ENCODE data around the gene LRCOL1.
A peak's percentile ranks its signal among the peaks of the same experiment; 100 is the strongest.

LRCOL1 gene

DNA sequence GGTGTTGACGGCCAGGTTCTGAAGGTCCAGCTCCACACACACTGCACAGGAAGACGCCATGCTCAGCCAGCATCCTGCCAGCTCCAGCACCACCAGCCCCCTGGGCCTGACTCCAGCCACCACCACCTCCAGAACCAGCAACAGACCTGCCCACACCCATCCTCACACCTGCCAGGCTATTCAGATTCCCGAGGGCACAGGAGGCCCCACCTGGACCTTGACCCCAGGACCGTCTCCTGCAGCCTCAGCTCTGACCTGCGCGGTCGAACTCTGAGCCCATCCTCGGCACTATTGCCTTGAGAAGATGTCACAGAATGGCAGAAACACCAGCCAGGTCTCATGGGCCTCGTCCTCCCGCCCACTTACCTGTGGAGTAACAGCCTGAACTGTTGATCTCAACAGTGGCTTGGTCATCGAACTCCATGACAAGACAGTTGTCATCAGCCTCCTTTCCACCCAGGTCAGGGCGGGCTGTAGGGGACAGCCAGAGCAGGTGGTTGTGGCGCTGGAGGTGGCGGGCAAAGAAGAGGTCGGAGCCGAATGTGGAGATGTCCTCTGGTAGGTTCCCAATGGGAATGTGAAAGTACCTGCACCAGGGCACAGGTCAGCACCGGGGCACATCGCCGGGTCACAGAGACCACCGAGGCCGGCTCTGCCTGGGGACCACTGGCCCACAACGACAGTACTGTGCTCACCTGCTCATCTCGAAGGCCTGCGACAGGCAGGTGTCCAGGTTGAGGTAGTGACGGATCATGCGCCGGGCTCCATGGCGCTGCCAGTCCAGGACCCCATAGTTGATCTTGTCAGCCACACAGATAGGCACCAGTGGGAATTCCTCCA lies 31.6 kb upstream of the LRCOL1 start:
- TF ChIP-seq, protein P1, sequence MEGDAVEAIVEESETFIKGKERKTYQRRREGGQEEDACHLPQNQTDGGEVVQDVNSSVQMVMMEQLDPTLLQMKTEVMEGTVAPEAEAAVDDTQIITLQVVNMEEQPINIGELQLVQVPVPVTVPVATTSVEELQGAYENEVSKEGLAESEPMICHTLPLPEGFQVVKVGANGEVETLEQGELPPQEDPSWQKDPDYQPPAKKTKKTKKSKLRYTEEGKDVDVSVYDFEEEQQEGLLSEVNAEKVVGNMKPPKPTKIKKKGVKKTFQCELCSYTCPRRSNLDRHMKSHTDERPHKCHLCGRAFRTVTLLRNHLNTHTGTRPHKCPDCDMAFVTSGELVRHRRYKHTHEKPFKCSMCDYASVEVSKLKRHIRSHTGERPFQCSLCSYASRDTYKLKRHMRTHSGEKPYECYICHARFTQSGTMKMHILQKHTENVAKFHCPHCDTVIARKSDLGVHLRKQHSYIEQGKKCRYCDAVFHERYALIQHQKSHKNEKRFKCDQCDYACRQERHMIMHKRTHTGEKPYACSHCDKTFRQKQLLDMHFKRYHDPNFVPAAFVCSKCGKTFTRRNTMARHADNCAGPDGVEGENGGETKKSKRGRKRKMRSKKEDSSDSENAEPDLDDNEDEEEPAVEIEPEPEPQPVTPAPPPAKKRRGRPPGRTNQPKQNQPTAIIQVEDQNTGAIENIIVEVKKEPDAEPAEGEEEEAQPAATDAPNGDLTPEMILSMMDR (IDR thresholded peaks at IDR 0.05; ENCODE audit: extremely low read depth, insufficient read depth, missing control alignments), result no peak
- in situ Hi-C loops (cut with MboI; ENCODE audit: low pct_unique_long_range_greater_than_20kb, low sequenced_read_pairs, unreplicated experiment), result no loop called here
- DNase-seq (ENCODE audit: low spot score), result no peak

- no peak for DNase-seq (ENCODE audit: low spot score)
- in situ Hi-C loops (cut with MboI; ENCODE audit: low pct_unique_long_range_greater_than_20kb, low sequenced_read_pairs, unreplicated experiment), result no loop called here
- TF ChIP-seq, protein P1 (IDR thresholded peaks at IDR 0.05; ENCODE audit: extremely low read depth, insufficient read depth, missing control alignments), result no peak
Measured at GRCh38 chr12:132640936-132641335, 30.6 kb upstream of the LRCOL1 start.

DNA sequence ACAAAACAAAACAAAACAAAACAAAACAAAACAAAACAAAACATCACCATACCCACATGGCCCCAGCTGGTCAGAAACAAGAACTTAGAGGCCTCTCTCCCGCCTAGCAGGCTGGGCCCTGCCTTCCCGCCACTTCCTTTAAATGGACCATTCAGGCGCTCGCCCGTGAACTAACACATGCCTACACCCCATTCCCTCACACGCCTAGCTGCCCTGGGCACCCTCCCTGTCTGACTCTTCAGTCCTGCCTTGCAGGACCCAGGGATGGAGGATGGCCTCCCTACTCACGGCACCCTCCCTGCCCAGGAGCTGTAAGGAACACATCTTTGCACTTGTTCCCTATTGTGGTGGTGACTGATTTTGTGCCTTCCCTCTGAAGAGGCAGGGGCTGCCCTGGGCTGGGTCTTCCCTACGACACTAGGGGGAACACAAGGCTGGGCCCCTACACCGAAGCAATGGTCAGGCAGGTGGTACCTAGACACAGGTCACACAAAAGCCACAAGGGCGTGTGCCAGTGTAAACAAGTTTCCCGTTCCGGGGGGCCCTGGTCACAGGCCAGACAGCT lies 29.7 kb upstream of the LRCOL1 start:
- no peak for DNase-seq (ENCODE audit: low spot score)
- in situ Hi-C loops (cut with MboI; ENCODE audit: low pct_unique_long_range_greater_than_20kb, low sequenced_read_pairs, unreplicated experiment), result no loop called here
- TF ChIP-seq, protein P1 (IDR thresholded peaks at IDR 0.05; ENCODE audit: extremely low read depth, insufficient read depth, missing control alignments), result no peak

GRCh38 chr12:132638541-132639408 lies 28.4 kb upstream of the LRCOL1 start:
- peak; percentile 63 for DNase-seq (ENCODE audit: low spot score)
- in situ Hi-C loops (cut with MboI; ENCODE audit: low pct_unique_long_range_greater_than_20kb, low sequenced_read_pairs, unreplicated experiment), result no loop called here
- TF ChIP-seq, protein P1 (IDR thresholded peaks at IDR 0.05; ENCODE audit: extremely low read depth, insufficient read depth, missing control alignments), result peak; percentile 65

DNA sequence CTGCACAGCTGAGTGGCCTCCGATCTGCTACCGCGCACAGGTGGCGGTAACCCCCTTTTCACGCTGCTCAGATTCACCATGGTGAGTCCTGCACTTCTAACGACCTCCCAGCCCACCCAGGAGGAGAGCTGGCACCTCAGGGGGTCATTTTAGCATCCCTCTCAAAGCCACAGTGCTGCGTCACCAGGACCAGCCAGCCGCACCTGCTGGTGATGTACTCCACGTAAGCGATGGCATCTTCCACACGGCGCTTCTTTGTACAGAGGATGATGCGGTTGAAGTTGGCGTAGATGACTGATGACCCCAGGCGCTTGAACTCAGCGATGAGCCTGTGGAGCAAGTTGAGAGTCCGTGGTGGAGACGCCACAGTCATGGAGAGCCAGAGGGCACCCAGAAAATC lies 27.4 kb upstream of the LRCOL1 start:
- TF ChIP-seq, protein P1 (IDR thresholded peaks at IDR 0.05; ENCODE audit: extremely low read depth, insufficient read depth, missing control alignments), result no peak
- in situ Hi-C loops (cut with MboI; ENCODE audit: low pct_unique_long_range_greater_than_20kb, low sequenced_read_pairs, unreplicated experiment), result no loop called here
- no peak for DNase-seq (ENCODE audit: low spot score)
